Jurkat, Clone E6-1 (cell line): ENCODE results near the gene SHROOM2. TPM values are rescaled to one million over a fixed set of nuclear protein-coding genes. Genes with fewer than 3 reads are reported as not detected.
A peak's percentile ranks its signal among the peaks of the same experiment; 100 is the strongest.
"Not testable (repeated sequence)": the region's sequence is repeated elsewhere in the genome, so short reads cannot be mapped to it uniquely, and the experiment has no call there.

Experiments used
- DNase-seq: peaks from one replicate; pipeline ENCODE4 v3.0.0-alpha.2; 2011; ENCODE audit warnings: low read depth, low spot score
- H3K4me3 ChIP-seq: 2 replicates; pipeline ENCODE4 v1.5.1; 2011; ENCODE audit warnings: mild to moderate bottlenecking, low read length, control low read depth, moderate library complexity
- polyA plus RNA-seq: library from polyadenylated mRNA; unstranded; fragments of >200 nt; gene quantifications from one replicate; pipeline ENCODE4 v1.2.1, GENCODE V29; 2012; ENCODE audit warnings: missing spikeins; ENCODE audit not compliant: insufficient read length, insufficient read depth

Gene SHROOM2
- not detected for polyA plus RNA-seq

DNA sequence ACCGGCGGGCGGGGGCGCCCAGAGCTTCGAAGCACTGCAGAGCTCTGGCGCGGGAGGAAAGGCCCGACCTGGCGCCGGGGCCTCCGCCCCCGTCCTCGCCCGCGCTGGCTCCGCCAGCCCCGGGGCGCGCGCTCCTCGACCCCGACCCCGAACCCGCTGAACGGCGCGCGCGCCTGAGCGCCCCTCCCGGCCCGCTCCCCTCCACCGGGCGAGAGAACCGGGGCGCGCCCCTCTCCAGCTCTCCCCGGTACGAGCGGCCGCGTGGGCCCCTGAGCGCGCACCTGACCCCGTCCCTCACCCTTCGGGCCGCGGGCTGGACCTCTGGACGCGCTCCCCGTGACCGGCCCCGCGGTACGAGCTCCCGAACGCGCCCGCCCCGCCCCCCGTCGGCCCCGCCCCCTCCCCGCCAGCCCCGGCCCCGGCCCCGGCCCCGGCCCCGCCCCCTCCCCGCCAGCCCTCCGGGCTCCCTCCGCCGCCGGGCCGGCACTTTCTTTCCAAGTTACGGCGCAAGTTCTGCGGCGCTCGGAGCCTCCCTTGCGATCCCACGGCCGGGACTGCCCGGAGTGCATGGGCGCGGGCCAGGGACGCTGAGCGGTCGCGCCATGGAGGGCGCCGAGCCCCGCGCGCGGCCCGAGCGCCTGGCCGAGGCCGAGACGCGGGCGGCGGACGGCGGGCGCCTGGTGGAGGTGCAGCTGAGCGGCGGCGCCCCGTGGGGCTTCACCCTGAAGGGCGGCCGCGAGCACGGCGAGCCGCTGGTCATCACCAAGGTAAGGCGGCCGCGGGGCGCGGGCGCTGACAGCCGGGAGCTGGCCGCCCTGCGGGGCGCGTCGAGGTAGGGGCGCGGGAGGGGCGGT is at the start of gene SHROOM2:
SHROOM2 (plus strand) TSS at position 486 of the 854 bp plus-strand sequence; CDS start at position 603, 117 bp downstream.
- no peak for DNase-seq

DNA sequence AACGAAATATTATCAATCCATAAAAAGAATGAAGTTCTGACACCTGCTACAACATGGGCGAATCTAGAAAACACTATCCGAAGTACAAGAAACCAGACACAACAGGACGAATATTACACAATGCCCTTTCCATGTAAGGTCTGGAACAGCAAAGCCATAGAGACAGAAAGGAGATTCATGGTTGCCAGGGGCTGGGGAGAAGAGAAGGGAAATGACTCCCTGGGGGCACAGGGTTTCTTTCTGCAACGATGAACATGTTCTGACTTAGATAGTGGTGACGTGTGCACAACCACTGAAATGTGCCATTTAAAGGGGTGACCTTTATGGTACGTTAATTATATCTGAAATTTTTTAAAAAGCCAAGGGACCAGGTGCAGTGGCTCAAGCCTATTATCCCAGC is 48.9 kb upstream of the SHROOM2 start:
- DNase-seq: no peak
- H3K4me3 ChIP-seq: no peak overlapping the region

More for the DNA sequence above, at the start of gene SHROOM2:
- no peak within 1 kb of the TSS for H3K4me3 ChIP-seq

GRCh38 chrX:9738151-9738550 is 48.1 kb upstream of the SHROOM2 start:
- no peak for DNase-seq
- no peak overlapping the region for H3K4me3 ChIP-seq

DNA sequence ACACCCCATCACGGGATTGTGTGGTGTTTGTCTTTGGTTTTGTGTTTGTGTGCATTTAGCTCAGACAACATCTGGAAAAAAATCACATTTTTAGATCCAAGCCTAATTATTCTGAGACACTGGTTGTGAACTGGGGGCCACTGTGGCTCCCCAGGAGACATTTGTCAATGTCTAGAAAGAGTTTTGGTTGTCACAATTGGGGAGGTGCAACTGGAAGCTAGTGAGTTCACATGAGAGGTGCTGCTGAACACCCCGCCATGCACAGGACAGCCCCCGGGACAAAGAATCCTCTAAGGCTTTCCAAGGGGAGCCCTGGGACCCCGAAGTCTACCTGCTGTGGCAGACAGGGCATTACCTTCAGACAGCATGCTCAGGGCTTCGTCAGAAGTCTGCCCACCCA is 47.1 kb upstream of the SHROOM2 start:
- no peak overlapping the region for H3K4me3 ChIP-seq
- no peak for DNase-seq

DNA sequence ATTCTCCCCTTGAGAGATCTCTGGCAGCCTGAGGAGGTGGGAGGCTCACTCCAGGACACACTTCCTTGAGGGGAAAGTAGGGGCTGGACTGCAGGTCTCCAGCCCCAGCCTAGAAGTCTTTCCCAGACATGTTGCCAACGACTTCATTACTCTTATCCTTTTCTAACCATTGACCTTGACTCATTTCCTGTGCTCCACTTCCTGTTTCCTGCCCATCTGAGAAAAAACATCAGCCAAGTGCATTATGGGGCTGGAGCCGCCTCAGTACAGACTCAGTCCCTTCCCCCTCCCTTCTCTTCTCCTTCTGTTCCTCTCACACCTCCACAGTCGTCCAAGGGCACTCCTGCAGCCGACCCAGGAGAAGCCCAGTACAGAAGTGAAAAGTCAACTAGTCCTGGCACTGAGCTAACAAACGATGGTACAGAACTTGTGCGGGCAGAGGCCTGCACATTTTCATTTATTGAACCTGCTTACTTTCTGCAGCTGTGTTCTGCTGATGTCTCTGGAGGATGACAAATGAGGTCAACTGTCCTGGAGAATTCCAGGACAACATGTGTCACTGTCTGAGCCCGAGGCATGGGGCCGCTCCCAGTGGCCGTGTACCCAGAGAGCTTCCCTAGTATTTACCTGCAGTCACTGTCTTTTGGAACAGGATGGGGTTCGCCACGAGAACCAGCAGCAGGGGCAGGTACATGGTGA is 40.7 kb upstream of the SHROOM2 start:
- DNase-seq: peak; percentile 20
- H3K4me3 ChIP-seq: no peak overlapping the region

GRCh38 chrX:9746148-9746888 is 39.9 kb upstream of the SHROOM2 start:
- DNase-seq: no peak
- H3K4me3 ChIP-seq: no peak overlapping the region

- no peak overlapping the region for H3K4me3 ChIP-seq
- no peak for DNase-seq
Measured at GRCh38 chrX:9747644-9748043, 38.6 kb upstream of the SHROOM2 start.

DNA sequence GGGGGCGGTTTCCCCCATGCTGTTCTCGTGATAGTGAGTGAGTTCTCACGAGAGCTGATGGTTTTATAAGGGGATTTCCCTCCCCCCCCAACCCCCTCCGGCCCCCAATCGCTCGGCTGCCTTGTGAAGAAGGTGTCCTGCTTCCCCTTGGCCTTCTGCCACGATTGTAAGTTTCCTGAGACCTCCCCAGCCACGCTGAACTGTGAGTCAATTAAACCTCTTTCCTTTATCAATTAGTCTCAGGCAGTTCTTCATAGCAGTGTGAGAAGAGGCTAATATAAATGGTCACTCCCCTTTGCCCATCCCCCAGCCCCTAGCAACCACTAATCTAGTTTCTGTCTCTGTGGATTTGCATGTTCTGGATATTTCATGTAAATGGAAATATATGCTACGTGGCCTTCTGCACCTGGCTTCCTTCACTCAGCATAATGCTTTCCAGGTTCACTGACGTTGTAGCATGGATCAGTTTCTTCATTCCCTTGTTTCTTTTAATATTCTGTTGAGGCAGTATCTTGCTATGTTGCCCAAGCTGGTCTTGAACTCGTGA is 37.0 kb upstream of the SHROOM2 start:
- DNase-seq: no peak
- no peak overlapping the region for H3K4me3 ChIP-seq

DNA sequence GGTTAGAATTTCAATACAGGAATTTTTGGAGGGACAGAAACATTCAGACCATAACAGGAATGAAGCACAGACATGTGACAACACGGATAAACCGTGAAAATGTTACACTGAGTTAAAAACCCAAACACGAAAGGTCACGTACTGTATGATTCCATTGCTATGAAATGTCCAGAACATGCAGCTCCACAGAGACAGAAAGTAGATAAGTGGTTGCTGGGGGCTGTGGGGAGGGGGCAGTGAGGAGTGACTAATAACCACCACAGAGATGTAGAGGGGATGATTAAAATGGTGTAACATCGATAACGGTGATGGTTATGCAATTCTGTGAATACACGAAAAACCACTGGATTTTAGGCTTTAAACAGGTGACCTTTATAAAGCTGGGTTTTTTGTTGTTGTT is 28.9 kb upstream of the SHROOM2 start:
- DNase-seq: no peak

DNA sequence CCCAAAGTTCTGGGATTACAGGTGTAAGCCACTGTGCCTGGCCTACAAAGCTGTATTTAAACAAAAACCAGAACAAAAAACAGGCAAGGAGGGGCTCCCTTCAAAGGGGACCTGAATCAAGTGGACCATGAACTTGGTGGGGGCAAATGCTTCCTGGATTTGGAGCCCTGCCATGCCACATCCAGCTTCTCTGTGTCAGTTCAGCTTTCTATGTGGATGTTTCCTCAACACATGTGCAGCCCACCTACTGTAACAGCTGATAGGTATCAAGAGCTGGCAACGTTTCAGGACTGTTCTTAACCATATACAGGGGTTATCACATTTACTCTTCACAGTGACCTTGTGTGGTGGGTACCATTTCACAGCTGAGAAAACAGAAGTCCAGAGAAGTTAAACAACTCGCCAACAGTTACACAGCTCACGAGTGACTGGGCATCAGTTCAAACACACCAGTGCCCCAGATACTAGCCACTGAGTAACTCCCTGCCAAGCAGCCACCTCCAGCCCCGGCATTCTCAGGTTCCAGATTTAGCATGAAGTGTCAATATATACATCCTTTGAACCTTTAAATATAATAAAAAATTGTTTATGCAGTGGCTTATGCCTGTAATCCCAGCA is 28.1 kb upstream of the SHROOM2 start:
- no peak for DNase-seq
- no peak overlapping the region for H3K4me3 ChIP-seq

More for the DNA sequence above, 28.9 kb upstream of the SHROOM2 start:
- no peak overlapping the region for H3K4me3 ChIP-seq

DNA sequence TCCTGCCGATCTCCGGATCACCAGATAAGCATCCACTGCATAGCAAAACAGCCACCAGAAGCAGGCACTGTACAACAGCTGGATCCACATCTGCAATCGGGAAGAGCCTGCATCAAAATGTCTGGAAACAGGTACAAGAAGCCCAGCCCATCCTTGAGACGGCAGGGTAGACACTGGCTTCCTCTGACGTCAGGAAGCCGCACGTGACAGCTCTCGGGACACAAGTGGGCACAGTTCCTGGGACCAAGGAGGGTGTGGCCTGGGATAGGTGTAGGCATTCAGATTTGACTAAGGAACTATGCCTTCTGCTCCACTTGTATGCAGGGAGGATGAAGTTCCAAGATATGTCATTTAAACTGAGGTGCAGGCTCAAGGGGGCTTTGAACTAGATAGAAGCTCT is 26.9 kb upstream of the SHROOM2 start:
- no peak overlapping the region for H3K4me3 ChIP-seq

DNA sequence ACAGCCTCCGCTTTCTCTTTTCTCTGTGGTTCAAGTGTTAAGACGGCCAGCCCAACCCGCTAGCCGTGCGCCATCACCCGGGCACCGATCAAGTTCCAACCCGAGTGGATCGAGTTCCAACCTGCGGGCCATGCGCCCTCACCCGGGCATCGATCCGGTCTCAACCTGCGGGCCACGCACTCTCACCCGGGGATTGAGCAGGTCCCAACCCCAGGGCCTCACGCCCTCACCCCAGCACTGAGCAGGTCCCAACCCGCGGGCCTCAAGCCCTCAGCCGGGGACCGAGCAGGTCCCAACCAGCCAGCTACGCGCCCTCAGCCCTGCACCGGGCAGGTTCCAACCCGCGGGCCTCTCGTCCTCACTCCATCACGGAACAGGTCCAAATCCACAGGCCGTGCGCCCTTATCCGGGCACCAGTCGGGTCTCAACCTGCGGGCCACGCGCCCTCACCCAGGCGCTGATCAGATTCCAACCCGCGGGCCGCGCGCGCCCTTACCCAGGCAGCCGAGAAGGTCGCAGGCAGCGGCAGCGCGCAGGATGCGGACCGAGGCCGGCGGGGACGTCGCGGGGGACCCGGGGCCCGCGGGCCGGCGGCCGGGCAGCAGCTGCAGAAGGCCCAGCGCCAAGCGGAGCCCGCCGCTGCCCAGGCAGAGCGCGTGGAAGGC is 21.0 kb upstream of the SHROOM2 start:
- no peak for DNase-seq
- no peak overlapping the region for H3K4me3 ChIP-seq

More for the DNA sequence above, 26.9 kb upstream of the SHROOM2 start:
- no peak for DNase-seq

GRCh38 chrX:9765737-9766097 is 20.5 kb upstream of the SHROOM2 start, which contains the start of gene GPR143:
TSS of gene GPR143 (minus strand) at chrX:9765847. CDS start at chrX:9765817, 30 bp downstream.
- DNase-seq: no peak
- H3K4me3 ChIP-seq: no peak within 1 kb of the TSS

DNA sequence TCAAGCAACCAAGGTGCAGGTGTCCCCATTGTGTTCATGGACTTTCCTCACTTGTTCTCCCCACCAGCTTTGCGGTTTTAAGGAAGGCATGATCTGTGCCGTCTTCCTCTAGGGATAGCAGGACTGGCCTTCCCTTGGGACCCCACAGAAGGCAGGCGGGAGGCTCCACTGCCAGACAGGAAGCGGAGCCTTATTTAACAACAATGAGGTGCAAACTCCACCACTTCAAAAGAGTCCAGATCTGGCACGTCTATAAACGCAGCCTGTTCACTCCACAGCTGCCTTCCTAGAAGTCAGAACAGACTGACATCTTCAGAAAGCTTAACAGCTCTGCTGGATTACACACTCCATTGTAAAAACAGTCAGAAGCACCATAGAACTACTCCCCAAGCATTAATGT is 18.9 kb upstream of the SHROOM2 start:
- no peak overlapping the region for H3K4me3 ChIP-seq
- peak; percentile 60 for DNase-seq

- DNase-seq, H3K4me3 ChIP-seq: not testable (repeated sequence)
Measured at GRCh38 chrX:9768321-9768839, 17.8 kb upstream of the SHROOM2 start.

GRCh38 chrX:9770319-9770718 is 15.9 kb upstream of the SHROOM2 start:
- H3K4me3 ChIP-seq: no peak overlapping the region
- no peak for DNase-seq

DNA sequence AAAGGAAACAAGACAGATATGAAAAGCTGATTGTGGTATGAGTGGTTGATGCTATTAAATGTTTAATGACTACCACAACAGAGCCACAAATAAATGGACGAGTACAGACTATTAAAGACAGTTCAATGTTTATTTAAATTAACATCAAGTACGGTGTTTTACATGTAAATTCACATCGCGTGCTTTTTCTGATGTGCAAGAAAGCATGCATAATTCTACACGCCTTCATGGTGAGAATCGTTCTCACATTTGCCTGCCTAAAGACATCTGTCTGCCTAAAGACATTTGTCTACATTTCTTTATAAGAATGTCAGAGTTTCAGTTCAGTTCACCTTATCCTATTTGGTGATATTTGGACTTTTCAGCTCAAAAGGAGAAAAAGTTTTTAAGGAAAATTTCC is 13.3 kb upstream of the SHROOM2 start:
- DNase-seq: no peak
- no peak overlapping the region for H3K4me3 ChIP-seq

DNA sequence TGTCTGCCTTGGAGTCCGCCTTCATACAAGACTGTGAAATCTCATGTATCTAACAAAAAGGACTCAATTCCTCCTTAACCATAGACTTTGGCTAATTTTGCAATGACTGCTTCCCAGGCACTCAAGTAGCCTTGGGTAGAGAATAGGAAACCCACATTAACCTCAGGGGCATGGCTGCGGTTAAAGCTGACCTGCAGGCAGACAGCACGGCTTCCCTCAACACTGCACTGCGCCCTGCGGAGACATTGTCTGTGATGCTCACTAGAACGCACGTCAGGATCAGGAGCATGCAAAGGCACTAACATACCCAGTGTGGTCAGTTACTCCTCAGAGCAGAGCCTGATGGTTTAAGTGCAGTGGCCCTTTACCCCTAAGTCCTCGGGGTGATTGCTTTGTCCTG is 10.3 kb upstream of the SHROOM2 start:
- no peak for DNase-seq
- no peak overlapping the region for H3K4me3 ChIP-seq
